IPS-15b (cell line): ENCODE measurements around the gene MAN2B2.

Experiments
- H3K27me3 ChIP-seq: one replicate; pipeline ENCODE4 v1.6.1; 2013; ENCODE audit warnings: low read length; ENCODE audit not compliant: control insufficient read depth, insufficient read depth
- H3K36me3 ChIP-seq: one replicate; pipeline ENCODE4 v1.6.1; 2013; ENCODE audit warnings: low read length; ENCODE audit not compliant: control insufficient read depth, insufficient read depth
- H3K4me1 ChIP-seq: one replicate; pipeline ENCODE4 v1.6.1; 2013; ENCODE audit warnings: mild to moderate bottlenecking, low read length; ENCODE audit not compliant: control insufficient read depth, insufficient read depth
- H3K4me3 ChIP-seq: one replicate; pipeline ENCODE4 v1.5.1; 2013; ENCODE audit warnings: low read depth, low read length
- H3K9ac ChIP-seq: one replicate; pipeline ENCODE4 v1.6.1; 2013; ENCODE audit warnings: low read depth, mild to moderate bottlenecking, low read length
- H3K9me3 ChIP-seq: one replicate; pipeline ENCODE4 v1.6.1; 2013; ENCODE audit warnings: mild to moderate bottlenecking, low read length; ENCODE audit not compliant: control insufficient read depth, insufficient read depth

MAN2B2 gene

GRCh38 chr4:6603128-6603527 lies 28.1 kb downstream of the MAN2B2 start:
- no peaks in the 10 kb centered on the region for H3K4me1 ChIP-seq
- H3K9ac ChIP-seq = no peak overlapping the region
- H3K27me3 ChIP-seq = no peaks in the 10 kb centered on the region
- H3K9me3 ChIP-seq = no peaks in the 10 kb centered on the region
- no peaks in the 10 kb centered on the region for H3K36me3 ChIP-seq
- no peak overlapping the region for H3K4me3 ChIP-seq

GRCh38 chr4:6605114-6605513 lies 30.1 kb downstream of the MAN2B2 start:
- no peak overlapping the region for H3K9ac ChIP-seq
- no peaks in the 10 kb centered on the region for H3K27me3 ChIP-seq
- no peaks in the 10 kb centered on the region for H3K9me3 ChIP-seq
- H3K36me3 ChIP-seq = no peaks in the 10 kb centered on the region
- H3K4me1 ChIP-seq = no peaks in the 10 kb centered on the region
- no peak overlapping the region for H3K4me3 ChIP-seq

GRCh38 chr4:6605605-6606004 lies 30.6 kb downstream of the MAN2B2 start:
- Histone ChIP-seq H3K9me3 (no peaks in the 10 kb centered on the region), H3K9ac (no peak overlapping the region), H3K4me3 (no peak overlapping the region), H3K27me3 (no peaks in the 10 kb centered on the region), H3K36me3 (peaks cover under 1% of the 10 kb centered on the region), H3K4me1 (no peaks in the 10 kb centered on the region)

DNA sequence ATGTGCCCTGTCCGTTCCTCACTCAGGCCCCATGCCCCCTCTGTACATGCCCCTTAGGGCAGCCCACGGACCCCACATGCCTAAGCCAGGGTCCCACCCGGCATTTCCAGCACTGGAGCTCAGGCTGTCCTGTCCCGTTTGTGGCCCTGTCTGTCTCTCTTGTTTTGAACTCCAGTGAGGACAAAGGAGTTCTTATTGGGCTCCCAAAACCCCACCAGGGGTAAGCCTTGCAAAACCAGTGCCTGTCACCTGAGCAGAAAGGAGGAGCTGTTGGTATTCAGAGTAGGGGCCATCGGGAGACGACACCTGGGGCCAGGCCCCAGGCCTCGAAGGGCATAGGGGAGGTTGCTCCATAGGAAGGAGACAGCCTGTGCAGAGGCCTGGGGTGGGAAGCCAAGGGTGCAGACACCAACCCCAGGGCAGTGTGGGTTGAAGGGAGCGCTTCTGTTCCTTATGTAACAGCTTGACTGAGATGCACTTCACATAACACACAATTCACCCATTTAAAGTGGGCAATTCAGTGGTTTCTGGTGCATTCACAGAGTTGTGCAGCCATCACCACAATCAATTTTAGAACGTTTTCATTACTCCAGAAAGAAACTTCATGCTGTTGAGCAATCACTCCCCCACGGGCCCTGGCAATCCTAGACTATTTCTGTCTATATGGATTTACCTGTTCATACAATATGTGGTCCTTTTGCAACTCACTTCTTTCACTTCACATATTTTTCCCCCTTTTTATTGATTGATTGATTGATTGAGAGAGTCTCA lies 31.7 kb downstream of the MAN2B2 start:
- Histone ChIP-seq H3K27me3 (no peaks in the 10 kb centered on the region), H3K4me1 (no peaks in the 10 kb centered on the region), H3K9ac (no peak overlapping the region), H3K4me3 (no peak overlapping the region), H3K36me3 (peaks cover 2% of the 10 kb centered on the region), H3K9me3 (no peaks in the 10 kb centered on the region)

GRCh38 chr4:6607368-6608055 lies 32.5 kb downstream of the MAN2B2 start:
- H3K4me1 ChIP-seq = no peaks in the 10 kb centered on the region
- H3K27me3 ChIP-seq = no peaks in the 10 kb centered on the region
- peaks cover 2% of the 10 kb centered on the region for H3K36me3 ChIP-seq
- no peak overlapping the region for H3K9ac ChIP-seq
- no peaks in the 10 kb centered on the region for H3K9me3 ChIP-seq
- no peak overlapping the region for H3K4me3 ChIP-seq

- no peak overlapping the region for H3K4me3 ChIP-seq
- no peaks in the 10 kb centered on the region for H3K4me1 ChIP-seq
- peaks cover 2% of the 10 kb centered on the region for H3K36me3 ChIP-seq
- H3K9me3 ChIP-seq = no peaks in the 10 kb centered on the region
- H3K9ac ChIP-seq = no peak overlapping the region
- H3K27me3 ChIP-seq = no peaks in the 10 kb centered on the region
Measured at GRCh38 chr4:6608758-6609414, 33.9 kb downstream of the MAN2B2 start.

DNA sequence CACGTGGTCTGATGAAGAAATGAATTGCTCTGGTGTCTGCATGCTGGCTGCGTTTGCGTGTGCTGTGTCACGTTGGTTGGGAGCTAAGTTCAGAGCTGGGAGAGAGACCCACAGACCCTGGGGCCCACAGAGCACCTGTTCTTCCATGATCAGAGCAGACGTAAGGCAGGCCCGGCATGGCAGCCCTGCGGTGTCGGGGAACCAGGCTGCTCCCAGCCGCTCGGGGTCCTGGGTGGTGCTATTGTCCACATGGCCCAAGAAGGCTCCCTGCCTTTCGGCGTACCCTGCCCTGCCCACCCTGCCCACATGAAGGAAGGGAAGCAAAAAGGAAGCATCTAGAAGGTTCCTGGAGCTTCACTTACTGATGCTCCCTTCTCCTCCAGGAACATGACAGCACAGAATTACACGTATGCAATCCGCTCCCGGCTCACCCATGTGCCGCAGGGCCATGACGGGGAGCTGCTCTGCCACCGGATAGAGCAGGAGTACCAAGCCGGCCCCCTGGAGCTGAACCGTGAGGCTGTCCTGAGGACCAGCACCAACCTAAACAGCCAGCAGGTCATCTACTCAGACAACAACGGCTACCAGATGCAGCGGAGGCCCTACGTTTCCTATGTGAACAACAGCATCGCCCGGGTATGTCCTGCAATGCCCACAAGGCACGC lies 34.6 kb downstream of the MAN2B2 start:
- H3K4me1 ChIP-seq = no peaks in the 10 kb centered on the region
- H3K36me3 ChIP-seq = peaks cover 2% of the 10 kb centered on the region
- H3K9ac ChIP-seq = no peak overlapping the region
- H3K27me3 ChIP-seq = no peaks in the 10 kb centered on the region
- H3K4me3 ChIP-seq = no peak overlapping the region
- H3K9me3 ChIP-seq = no peaks in the 10 kb centered on the region

GRCh38 chr4:6610856-6611430 lies 36.0 kb downstream of the MAN2B2 start:
- Histone ChIP-seq H3K9me3 (no peaks in the 10 kb centered on the region), H3K36me3 (peaks cover 2% of the 10 kb centered on the region), H3K27me3 (no peaks in the 10 kb centered on the region), H3K9ac (no peak overlapping the region), H3K4me1 (no peaks in the 10 kb centered on the region), H3K4me3 (no peak overlapping the region)

DNA sequence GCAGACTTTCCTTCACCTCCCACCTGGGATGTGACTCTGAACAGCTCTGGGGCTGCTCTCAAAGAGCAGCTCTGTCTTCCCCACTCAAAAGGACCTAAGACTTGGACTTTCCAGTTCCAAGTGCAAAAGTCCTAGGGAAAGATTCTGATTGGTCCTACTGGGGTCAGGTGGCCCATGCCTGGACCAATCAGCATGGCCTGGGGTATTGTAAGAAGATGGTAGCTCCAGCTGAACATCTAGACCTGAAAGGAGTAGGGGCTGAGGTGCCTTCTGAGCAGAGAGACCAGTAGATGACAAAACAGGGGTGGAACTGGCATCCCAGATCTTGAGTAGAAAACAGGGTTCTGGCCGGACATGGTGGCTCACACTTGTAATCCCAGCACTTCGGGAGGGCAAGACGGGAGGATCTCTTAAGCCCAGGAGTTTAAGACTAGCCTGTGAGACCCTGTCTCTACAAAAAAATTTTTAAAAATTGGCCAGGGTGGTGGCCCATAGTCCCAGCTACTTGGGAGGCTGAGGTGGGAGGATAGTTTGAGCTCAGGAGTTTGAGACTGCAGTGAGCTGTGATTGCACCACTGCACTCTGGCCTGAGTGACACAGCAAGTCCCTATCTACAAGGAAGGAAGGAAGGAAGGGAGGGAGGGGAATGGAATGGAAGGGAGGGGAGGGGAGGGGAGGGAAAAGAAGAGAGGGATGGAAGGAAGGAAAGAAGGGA lies 38.1 kb downstream of the MAN2B2 start:
- Histone ChIP-seq H3K4me1 (no peaks in the 10 kb centered on the region), H3K27me3 (no peaks in the 10 kb centered on the region), H3K36me3 (peaks cover 2% of the 10 kb centered on the region), H3K9ac (no peak overlapping the region), H3K9me3 (no peaks in the 10 kb centered on the region), H3K4me3 (no peak overlapping the region)

DNA sequence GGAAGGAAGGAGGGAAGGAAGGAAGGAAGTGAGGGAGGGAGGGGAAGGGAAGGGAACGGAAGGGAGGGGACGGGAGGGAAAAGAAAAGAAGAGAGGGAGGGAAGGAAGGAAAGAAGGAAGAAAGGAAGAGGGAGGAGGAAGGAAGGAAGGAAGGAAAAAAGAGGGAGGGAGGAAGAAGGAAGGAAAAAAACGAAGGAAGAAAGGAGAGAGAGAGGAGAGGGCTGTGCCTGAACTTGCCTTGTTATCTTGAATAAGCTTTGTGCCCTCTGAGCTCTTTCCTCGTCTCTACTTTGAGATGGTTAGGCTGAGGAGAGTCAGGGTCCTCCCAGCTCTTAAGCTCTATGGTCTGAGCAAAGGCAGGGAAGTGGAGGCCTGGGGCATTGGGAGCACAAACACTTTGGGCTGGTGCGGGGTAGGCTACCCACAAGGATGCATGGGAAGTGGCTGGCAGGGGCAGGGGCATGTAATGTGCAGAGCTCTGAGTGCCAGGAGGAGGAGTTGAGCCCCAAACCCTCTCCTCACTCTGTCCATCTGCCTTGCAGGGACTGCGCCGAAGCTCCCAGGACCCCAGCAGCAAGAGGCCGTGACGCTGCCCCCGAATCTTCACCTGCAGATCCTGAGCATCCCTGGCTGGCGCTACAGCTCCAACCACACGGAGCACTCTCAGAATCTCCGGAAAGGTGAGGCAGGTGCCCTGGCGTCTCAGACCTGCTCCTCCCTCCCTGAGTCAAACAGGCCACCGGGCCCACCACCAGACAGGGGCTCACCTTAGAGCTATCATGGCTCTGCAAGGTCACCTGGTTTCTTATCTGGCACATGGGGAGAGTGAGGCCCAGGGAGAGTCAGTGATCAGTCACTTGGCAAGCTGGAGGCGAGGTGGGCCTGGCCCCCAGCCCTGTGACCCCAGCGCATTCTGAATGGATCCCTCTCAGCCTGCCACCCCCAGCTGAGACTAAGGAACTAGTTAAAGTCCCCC lies 39.0 kb downstream of the MAN2B2 start:
- H3K4me3 ChIP-seq = no peak overlapping the region
- H3K36me3 ChIP-seq = peaks cover 5% of the 10 kb centered on the region
- H3K4me1 ChIP-seq = no peaks in the 10 kb centered on the region
- no peak overlapping the region for H3K9ac ChIP-seq
- no peaks in the 10 kb centered on the region for H3K9me3 ChIP-seq
- no peaks in the 10 kb centered on the region for H3K27me3 ChIP-seq
